Caco-2 (cell line): ENCODE results near the gene AGPS. TPM values are rescaled to one million over a fixed set of nuclear protein-coding genes. Genes with fewer than 3 reads are reported as not detected.
"Not testable (repeated sequence)": the region's sequence is repeated elsewhere in the genome, so short reads cannot be mapped to it uniquely, and the experiment has no call there.

Experiments used
- BruUV-seq: library from RNA; stranded (reverse); fragments of 400-500 nt; replicated peaks from 2 replicates; lab custom pipeline; 2021; lab: Mats Ljungman, UMichigan
- CTCF ChIA-PET: fragments of 300-600 bp; sonication (Branson Sonifier 250); formaldehyde crosslinking; loops from one replicate; lab custom pipeline; 2022; ENCODE audit warnings: antibody characterized with exemption; lab: Charles Lee
- POLR2A ChIA-PET: fragments of 300-600 bp; sonication (Branson Sonifier 250); formaldehyde crosslinking; loops from one replicate; lab custom pipeline; 2022; ENCODE audit warnings: antibody characterized with exemption; lab: Charles Lee
- DNase-seq, 2 experiments: peaks; one replicate each; pipeline versions ENCODE4 v3.0.0 to v3.0.0-alpha.2; 2020 to 2022
- H3K27me3 ChIP-seq: replicated peaks from 2 replicates; pipeline ENCODE4 v1.6.0; 2011; ENCODE audit warnings: low read length; ENCODE audit not compliant: control insufficient read depth, insufficient read depth
- H3K36me3 ChIP-seq: 2 replicates; pipeline ENCODE4 v1.5.1; 2011; ENCODE audit warnings: low read length; ENCODE audit not compliant: control insufficient read depth, insufficient read depth
- H3K4me1 ChIP-seq: fragments of 250-450 bp; sonication (Bioruptor Pico); 2 replicates; pipeline ENCODE4 v1.5.1; 2020; ENCODE audit warnings: mild to moderate bottlenecking
- H3K4me3 ChIP-seq: 2 replicates; pipeline ENCODE4 v1.5.1; 2011; ENCODE audit warnings: low read depth, mild to moderate bottlenecking, control low read depth, low read length
- H3K9me3 ChIP-seq: fragments of 250-450 bp; sonication (Bioruptor Pico); 2 replicates; pipeline ENCODE4 v1.5.1; 2020; ENCODE audit warnings: mild to moderate bottlenecking, moderate library complexity
- H3K27ac Mint-ChIP-seq: one replicate; pipeline ENCODE4 v1.8.0; 2022; ENCODE audit warnings: mixed read lengths; ENCODE audit not compliant: unreplicated experiment
- H3K27me3 Mint-ChIP-seq: one replicate; pipeline ENCODE4 v1.8.0; 2022; ENCODE audit warnings: mixed read lengths; ENCODE audit not compliant: insufficient read depth, unreplicated experiment
- H3K36me3 Mint-ChIP-seq: one replicate; pipeline ENCODE4 v1.8.0; 2022; ENCODE audit warnings: mild to moderate bottlenecking, mixed read lengths; ENCODE audit not compliant: insufficient read depth, unreplicated experiment
- H3K4me1 Mint-ChIP-seq: one replicate; pipeline ENCODE4 v1.8.0; 2022; ENCODE audit warnings: low read depth, mixed read lengths; ENCODE audit not compliant: unreplicated experiment
- H3K4me3 Mint-ChIP-seq: one replicate; pipeline ENCODE4 v1.8.0; 2022; ENCODE audit warnings: mild to moderate bottlenecking, moderate library complexity, mixed read lengths; ENCODE audit not compliant: unreplicated experiment
- H3K9me3 Mint-ChIP-seq: one replicate; pipeline ENCODE4 v1.8.0; 2022; ENCODE audit warnings: mixed read lengths; ENCODE audit not compliant: unreplicated experiment
- intact Hi-C: fragments of 100-400 bp; cut with micrococcal nuclease; formaldehyde crosslinking; loops from one replicate; pipeline ENCODE4 v1.10.0; 2022; ENCODE audit not compliant: unreplicated experiment
- total RNA-seq: library from RNA; stranded (reverse); gene quantifications from 2 replicates; pipeline ENCODE4 v1.2.3, GENCODE V29; 2022
- TF ChIP-seq, protein P1 (sequence below), 2 experiments: fragments of 200-600 bp in 1 of 2; IDR thresholded peaks; 1 replicate in 1 of 2; 2 replicates in 1 of 2; pipeline versions ENCODE4 v1.5.1 to v1.8.0; 2011 to 2022; ENCODE audit warnings: antibody characterized with exemption in 1 of 2, control low read depth in 1 of 2, inconsistent platforms in 1 of 2, low read depth in 1 of 2, low read length in 1 of 2, mild to moderate bottlenecking in 1 of 2, moderate library complexity in 1 of 2; ENCODE audit not compliant: insufficient read depth in 1 of 2, severe bottlenecking in 1 of 2, unreplicated experiment in 1 of 2

Gene AGPS
- total RNA-seq, 1 experiment from 2014 or later = 105 TPM

DNA sequence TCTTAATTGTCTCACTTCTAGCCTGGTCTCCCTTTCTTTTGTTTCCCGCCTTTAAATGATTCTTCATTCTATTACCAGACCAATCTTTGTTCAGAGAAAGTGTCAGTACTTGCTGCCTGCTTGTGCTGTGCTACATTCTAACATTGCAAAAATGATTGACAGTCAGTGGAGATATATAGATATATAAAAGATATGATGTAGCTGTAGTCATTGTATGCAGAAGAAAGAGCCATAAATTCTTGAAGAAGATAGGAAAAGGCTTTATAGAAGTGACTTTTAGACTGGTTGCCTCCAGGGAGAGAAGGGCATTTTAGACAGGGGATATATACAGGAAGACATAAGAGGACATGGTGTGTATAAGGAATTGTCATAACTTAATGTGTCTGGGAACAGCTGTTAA is 13.6 kb downstream of the AGPS start:
- CTCF ChIA-PET = no interaction called here
- Histone ChIP-seq H3K4me1 (peaks cover 16% of the 10 kb centered on the region; the same call in 1 of the 2 replicates), H3K36me3 (no peaks in the 10 kb centered on the region), H3K27me3 (no peaks in the 10 kb centered on the region), H3K4me3 (no peak overlapping the region), H3K9me3 (no peaks in the 10 kb centered on the region)
- BruUV-seq = no TSS peak
- no peak for DNase-seq
- Mint-ChIP-seq H3K27me3 (no peaks in the 10 kb centered on the region), H3K4me3 (no peak overlapping the region), H3K36me3 (peaks cover 5% of the 10 kb centered on the region), H3K4me1 (peaks cover 21% of the 10 kb centered on the region), H3K9me3 (peaks cover 11% of the 10 kb centered on the region), H3K27ac (no peak overlapping the region)
- POLR2A ChIA-PET = no interaction called here
- intact Hi-C loops = no loop called here
- TF ChIP-seq, protein P1, sequence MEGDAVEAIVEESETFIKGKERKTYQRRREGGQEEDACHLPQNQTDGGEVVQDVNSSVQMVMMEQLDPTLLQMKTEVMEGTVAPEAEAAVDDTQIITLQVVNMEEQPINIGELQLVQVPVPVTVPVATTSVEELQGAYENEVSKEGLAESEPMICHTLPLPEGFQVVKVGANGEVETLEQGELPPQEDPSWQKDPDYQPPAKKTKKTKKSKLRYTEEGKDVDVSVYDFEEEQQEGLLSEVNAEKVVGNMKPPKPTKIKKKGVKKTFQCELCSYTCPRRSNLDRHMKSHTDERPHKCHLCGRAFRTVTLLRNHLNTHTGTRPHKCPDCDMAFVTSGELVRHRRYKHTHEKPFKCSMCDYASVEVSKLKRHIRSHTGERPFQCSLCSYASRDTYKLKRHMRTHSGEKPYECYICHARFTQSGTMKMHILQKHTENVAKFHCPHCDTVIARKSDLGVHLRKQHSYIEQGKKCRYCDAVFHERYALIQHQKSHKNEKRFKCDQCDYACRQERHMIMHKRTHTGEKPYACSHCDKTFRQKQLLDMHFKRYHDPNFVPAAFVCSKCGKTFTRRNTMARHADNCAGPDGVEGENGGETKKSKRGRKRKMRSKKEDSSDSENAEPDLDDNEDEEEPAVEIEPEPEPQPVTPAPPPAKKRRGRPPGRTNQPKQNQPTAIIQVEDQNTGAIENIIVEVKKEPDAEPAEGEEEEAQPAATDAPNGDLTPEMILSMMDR (IDR thresholded peaks at IDR 0.05; ENCODE audit: insufficient read depth in 1 of 2, low read depth in 1 of 2, low read length in 1 of 2, severe bottlenecking in 1 of 2, unreplicated experiment in 1 of 2) = no peak

DNA sequence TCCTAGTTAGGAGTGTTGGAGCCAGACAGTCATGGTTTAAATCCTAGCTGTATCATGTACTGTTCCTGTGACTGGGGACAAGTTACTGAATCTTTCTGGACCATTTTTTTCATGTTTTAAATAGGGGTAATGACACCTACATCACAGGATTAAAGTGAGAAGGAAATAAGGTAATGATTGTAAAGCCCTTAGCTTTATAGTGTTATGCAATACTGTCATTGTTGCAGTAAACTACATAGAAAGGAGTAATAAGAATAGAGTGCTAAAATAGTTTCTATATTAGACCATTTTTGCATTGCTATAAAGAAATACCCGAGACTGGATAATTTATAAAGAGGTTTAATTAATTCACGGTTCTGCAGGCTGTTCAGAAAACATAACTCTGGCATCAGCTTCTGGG is 14.5 kb downstream of the AGPS start:
- H3K4me1 ChIP-seq = peaks cover 16% of the 10 kb centered on the region; the same call in 1 of the 2 replicates
- CTCF ChIA-PET = no interaction called here
- POLR2A ChIA-PET = no interaction called here
- H3K9me3 Mint-ChIP-seq = peaks cover 11% of the 10 kb centered on the region
- no TSS peak for BruUV-seq
- no peaks in the 10 kb centered on the region for H3K27me3 ChIP-seq
- DNase-seq = no peak
- no peaks in the 10 kb centered on the region for H3K36me3 ChIP-seq
- H3K9me3 ChIP-seq = no peaks in the 10 kb centered on the region
- peaks cover 5% of the 10 kb centered on the region for H3K36me3 Mint-ChIP-seq
- peaks cover 21% of the 10 kb centered on the region for H3K4me1 Mint-ChIP-seq
- intact Hi-C loops = no loop called here
- TF ChIP-seq, protein P1 (IDR thresholded peaks at IDR 0.05; ENCODE audit: insufficient read depth in 1 of 2, low read depth in 1 of 2, low read length in 1 of 2, severe bottlenecking in 1 of 2, unreplicated experiment in 1 of 2) = no peak
- no peak overlapping the region for H3K4me3 Mint-ChIP-seq
- H3K27me3 Mint-ChIP-seq = no peaks in the 10 kb centered on the region
- H3K27ac Mint-ChIP-seq = no peak overlapping the region
- H3K4me3 ChIP-seq = no peak overlapping the region

DNA sequence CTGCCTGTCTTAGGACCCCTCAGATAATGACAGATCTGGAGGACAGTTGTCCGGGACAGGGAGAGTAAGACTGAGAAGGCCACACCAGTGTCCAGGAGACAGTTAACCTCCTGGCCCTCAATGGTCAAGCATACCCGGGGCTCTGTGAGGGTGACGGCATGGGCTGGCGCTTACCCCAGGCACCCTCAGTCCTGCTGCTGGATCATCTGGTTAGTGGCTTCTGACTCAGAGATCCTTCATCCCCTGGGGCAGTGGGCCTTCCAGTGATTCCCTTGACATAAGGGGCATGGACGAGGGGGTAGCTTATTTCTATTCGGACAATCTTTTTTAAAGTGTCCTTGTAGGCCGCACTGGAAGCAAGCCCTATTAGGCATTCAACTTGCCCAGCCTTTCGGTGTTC is 18.1 kb downstream of the AGPS start:
- DNase-seq, BruUV-seq, H3K9me3 ChIP-seq, H3K9me3 Mint-ChIP-seq, H3K4me3 Mint-ChIP-seq, H3K36me3 Mint-ChIP-seq, H3K4me3 ChIP-seq, CTCF ChIA-PET, H3K27me3 ChIP-seq, POLR2A ChIA-PET, H3K36me3 ChIP-seq, H3K27ac Mint-ChIP-seq, H3K27me3 Mint-ChIP-seq: not testable (repeated sequence)
- intact Hi-C loops = loop anchor here (10.0 kb wide), 1 partner anchor 314 kb away; no protein-coding TSS in a partner anchor
- peaks cover 24% of the 10 kb centered on the region for H3K4me1 Mint-ChIP-seq
- peaks cover 14% of the 10 kb centered on the region; the same call in 1 of the 2 replicates for H3K4me1 ChIP-seq
